Skin of body (tissue), 2 donors: ENCODE measurements around the gene FBN2. TPM values are rescaled to one million over a fixed set of nuclear protein-coding genes. Genes with fewer than 3 reads are reported as not detected.

Source experiments
- DNase-seq: peaks from one replicate; lab custom pipeline; 2025; lab: John Stamatoyannopoulos, UW
- total RNA-seq: library from RNA; depleted of rRNA; stranded (reverse); fragments of >200 nt; gene quantifications from one replicate; pipeline ENCODE4 v1.2.3, GENCODE V29; 2014

FBN2 gene
- total RNA-seq, 1 donor from 2014 or later: 88.3 TPM

GRCh38 chr5:128257076-128257475 lies 281.0 kb downstream of the FBN2 start:
- DNase-seq: no peak

GRCh38 chr5:128254789-128255188 lies 283.3 kb downstream of the FBN2 start:
- no peak for DNase-seq

DNA sequence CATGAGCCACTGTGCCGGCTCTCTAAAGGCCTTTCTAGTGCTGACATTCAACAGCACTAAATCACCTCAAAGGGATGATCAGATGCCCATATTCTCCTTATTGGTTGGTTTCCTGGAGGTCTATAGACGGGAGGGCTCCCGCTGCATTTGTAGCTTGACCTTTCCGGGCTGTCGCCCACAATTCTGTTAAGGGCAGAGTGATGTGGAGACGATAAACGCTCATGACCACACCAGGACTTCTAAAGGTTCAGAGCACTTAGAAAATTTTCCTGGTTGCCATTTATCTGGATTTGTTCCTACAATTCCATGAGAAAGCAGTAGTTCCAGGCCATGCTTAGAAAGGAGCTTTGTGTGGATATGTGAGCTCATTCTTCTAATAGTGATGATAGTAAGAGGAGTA lies 284.2 kb downstream of the FBN2 start:
- DNase-seq: no peak

- DNase-seq: peak; percentile 35
Measured at GRCh38 chr5:128253161-128253560, 284.9 kb downstream of the FBN2 start.

DNA sequence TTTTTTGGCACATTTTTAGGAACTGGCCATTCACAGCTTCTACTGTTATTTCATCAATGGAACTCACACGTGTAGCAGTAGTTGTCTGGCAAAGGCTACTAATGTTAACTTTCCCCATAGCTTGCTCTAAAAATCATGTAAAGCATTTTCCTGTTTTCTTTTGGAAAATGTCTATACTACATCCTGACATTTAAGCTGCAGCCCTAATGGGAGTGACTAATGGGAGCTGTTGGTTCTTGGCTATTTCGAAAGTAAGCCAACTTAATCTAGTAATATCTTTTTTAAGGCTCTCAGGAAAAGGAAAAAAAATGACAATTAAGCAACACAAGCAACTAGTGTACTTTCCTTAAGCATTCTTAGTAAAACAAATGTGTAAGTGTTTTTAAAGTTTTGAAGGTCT lies 285.3 kb downstream of the FBN2 start:
- no peak for DNase-seq

DNA sequence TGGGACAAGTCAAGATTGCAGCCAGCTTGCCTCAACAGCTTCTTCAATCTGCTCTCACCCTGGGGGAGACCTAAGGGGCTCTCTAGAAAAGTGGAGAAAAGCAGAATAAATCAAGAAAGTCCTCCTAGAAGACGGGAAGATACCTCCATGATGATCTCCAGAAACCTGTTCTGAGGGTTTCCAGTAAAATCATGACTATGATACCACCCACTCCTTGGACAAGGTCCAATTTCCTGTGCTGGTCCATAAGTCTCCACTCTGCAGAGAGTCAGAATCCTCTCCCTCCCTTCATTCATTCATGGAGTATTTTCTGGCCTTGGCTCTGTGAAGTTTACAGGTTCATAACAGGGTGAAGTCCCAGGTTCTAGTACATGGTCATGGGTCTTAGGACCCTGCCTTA lies 285.8 kb downstream of the FBN2 start:
- no peak for DNase-seq

DNA sequence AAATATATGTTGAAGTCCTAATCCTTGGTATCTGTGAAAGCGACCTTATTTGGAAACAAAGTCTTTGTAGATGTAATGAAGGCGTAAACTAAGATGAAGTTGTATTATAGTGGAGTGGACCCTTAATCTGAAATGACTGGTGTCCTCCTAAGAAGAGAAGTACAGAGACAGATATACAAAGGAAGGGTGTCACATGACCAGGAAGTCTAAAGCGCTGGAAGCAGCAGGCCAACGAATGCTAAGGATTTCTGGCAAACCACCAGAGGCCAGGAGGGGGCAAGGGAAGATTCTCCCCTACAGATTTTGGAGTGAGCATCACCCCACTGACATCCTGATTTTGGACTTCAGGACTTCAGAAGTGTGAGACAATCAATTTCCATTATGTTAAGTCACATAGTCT lies 292.1 kb downstream of the FBN2 start:
- no peak for DNase-seq

- DNase-seq: no peak
Measured at GRCh38 chr5:128243958-128244582, 294.0 kb downstream of the FBN2 start.

DNA sequence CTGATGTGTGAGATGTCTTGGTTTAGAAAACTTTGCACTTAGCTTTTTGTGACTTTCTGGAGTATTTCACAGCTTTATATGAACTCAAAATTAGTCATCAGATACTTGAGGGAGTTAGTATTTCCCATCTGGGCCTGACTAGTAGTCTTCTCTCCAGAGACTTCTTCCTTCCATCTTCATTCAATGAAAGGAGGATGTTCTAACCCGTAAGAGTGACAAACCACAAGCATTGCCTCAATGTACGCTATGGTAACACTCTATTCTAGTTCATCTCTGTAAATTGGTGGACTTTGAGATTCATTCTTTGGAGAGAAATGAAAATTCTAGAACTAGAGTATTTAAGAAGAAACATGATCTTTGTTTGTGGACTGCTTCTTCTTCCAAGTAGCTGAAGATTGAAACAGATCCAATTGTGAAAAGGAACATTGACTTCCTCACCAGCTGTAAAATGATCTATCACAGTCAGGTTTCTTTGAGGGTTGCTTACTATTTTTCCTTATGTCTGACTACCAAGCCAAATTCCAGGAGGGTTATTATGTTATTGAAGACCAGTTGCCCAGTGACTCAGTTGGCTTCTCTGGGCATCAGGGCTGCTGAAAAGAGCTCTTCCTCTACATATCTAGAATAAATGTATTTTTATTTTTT lies 296.9 kb downstream of the FBN2 start:
- DNase-seq: peak; percentile 6

DNA sequence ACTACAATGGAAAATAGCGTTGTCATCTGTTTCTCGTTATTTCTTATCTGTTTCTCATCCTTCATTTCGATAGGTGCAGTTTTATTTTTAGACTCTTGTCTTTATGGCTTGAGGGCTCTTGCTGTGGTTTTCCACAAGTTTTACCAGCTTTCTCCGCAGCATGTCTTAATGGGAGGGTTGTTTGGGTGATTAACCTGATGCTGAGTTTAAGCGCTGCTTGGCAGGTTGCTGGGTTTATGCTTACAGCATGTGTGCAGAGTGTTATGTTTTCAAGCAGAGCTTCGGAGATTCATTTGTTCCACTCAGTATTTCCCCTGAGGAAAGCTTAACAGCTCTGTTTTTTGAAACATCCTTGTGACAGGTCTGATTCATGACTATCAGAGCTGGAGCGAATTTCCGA lies 300.5 kb downstream of the FBN2 start:
- peak; percentile 76 for DNase-seq

- no peak for DNase-seq
Measured at GRCh38 chr5:128237000-128237399, 301.0 kb downstream of the FBN2 start.

GRCh38 chr5:128236334-128236733 lies 301.7 kb downstream of the FBN2 start:
- no peak for DNase-seq

DNA sequence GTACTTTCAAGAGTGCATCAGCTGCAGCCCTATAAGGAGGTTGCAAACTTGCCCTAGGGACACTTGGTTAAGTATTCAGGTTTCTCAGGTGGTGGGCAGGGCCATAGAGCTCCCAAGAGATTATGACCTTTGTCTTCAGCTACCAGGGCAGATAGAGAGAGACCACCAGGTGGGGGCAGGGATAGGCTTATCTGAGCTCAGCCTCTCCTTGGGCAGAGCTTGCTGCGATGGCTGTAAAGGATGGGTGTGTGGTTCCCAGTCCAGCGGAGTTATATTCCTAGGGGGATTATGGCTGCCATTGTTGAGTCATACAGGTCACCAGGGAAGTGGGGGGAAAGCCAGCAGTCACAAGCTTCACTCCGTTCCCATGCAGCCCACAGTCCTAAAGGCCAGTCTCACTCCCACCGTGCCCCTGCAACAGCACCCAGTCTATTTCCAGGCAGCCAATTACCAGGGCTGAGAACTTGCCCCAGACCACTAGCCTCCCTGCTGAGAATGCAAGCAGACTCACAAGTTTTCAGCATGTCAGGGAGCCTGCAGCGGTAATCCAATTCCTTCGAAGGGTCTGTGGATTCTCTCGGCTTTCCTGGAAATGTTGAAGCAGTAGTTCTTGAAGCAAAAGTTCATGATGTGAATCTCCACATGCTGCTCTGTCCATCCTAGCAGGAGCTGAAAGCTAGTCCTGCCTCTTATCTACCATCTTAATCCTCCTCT lies 303.0 kb downstream of the FBN2 start:
- DNase-seq: no peak

DNA sequence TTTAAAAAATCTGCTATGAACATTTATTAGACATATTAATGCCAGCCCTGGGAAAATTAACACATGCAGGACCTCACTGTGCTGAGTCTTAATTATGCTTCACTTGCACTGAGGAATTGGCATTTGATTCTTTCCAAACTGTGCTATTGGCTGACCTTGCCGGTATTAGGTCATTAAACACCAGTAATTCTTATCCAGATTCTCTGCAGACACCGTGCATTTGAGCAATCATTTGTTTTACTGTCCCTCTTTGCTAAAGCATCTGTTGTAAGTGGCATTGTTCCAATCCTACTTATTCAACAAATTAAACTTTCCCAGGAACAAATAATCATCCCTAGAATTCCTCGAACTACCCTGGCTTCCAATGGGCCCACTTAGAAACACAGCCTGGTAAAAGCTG lies 309.5 kb downstream of the FBN2 start:
- DNase-seq: peak; percentile 84

DNA sequence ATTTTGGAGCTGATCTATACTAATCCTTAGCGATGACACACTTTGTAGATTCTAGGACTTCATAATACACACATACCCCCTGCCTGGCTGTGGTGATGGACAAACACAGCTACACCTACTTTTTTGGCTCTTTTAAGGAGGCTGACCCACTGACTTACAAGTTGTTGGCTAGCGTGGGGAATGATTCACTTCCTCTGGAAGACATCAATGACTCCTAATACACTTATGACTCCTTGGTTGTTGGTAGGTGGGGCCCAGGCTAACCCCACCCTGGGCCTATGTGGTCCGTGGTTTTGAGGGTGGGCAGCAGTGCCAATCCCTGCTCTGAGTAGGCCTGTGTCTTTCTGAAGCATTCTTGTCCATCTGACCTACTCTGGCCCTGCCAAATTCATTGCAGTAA lies 310.0 kb downstream of the FBN2 start:
- DNase-seq: peak; percentile 52

- no peak for DNase-seq
Measured at GRCh38 chr5:128225245-128226030, 312.6 kb downstream of the FBN2 start.

GRCh38 chr5:128224336-128224735 lies 313.7 kb downstream of the FBN2 start:
- no peak for DNase-seq

DNA sequence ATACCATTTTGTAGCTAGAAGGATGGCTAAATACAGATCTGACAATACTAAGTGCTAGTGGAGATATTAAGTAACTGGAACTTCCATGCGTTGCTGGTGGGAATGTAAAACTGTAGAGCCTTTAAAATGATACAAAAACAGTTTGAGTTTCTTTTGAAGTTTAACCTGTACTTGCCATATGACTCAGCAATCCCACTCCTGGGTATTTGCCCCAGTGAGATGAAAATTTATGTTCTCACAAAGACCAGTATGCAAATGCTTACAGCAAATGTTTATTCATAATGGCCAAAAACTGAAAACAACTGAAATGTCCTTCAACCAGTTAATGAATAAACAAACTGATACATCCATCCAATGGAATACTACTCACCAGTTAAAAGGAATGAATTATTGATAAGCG lies 317.2 kb downstream of the FBN2 start:
- no peak for DNase-seq

DNA sequence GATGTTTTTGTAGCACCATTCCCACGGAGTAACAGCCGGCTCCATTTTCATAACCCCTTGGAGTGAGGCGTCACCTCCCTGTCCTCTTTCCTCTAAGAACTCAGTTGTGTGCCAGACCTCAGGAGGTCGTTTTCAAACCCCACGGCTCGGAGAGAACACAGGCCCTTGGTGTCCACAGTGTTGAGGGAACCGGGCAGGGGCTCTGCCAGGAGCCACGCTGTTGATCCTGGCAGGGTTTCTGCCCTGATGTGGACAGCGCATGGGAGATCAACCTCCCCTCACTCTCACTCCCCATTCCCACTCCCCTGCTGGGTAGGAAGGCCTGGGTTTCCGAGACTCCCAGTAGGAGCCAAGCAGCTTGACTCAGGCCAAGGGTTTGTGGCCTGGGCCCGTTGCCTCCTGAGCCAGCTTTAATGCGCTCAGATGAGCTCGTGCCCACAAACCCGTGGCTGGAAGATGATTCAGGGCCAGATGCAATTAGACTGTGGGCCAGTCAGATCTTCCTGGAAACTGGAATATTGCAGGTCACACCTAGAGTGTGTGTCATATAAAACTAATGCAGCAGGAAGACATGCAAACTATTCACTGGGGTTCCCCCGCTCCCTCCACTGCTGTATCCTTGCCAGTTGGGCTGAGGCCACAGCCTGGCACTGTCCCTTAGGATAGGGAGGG lies 321.0 kb downstream of the FBN2 start:
- DNase-seq: no peak

GRCh38 chr5:128216285-128216684 lies 321.8 kb downstream of the FBN2 start:
- DNase-seq: no peak

GRCh38 chr5:128213833-128214232 lies 324.2 kb downstream of the FBN2 start:
- DNase-seq: no peak
